HepG2 (cell line): Measurements from ENCODE around the gene NPBWR2. TPM values are rescaled to one million over a fixed set of nuclear protein-coding genes. Genes with fewer than 3 reads are reported as not detected.

Experiments
- GATAD2A ChIP-seq: IDR thresholded peaks from 2 replicates; pipeline ENCODE4 v1.6.1; 2016
- HNF4A ChIP-seq: sonication (generic); formaldehyde crosslinking; IDR thresholded peaks from 2 replicates; pipeline ENCODE4 v1.4.0; 2020; ENCODE audit warnings: missing genetic modification reagents
- NR3C1 ChIP-seq: sonication (generic); formaldehyde crosslinking; IDR thresholded peaks from 2 replicates; pipeline ENCODE4 v1.4.0; 2020; ENCODE audit warnings: missing genetic modification reagents
- PHF8 ChIP-seq: sonication (generic); formaldehyde crosslinking; IDR thresholded peaks from 2 replicates; pipeline ENCODE4 v1.5.0; 2020; ENCODE audit warnings: missing genetic modification reagents
- POGZ ChIP-seq: sonication (generic); formaldehyde crosslinking; IDR thresholded peaks from 2 replicates; pipeline ENCODE4 v1.4.0; 2020; ENCODE audit warnings: mild to moderate bottlenecking, missing genetic modification reagents
- SAFB2 ChIP-seq: sonication (generic); formaldehyde crosslinking; IDR thresholded peaks from 2 replicates; pipeline ENCODE4 v1.5.1; 2020; ENCODE audit warnings: missing genetic modification reagents, low read depth, mild to moderate bottlenecking, borderline replicate concordance
- ZNF143 ChIP-seq: sonication (generic); formaldehyde crosslinking; IDR thresholded peaks from 2 replicates; pipeline ENCODE4 v1.4.0; 2020; ENCODE audit warnings: missing genetic modification reagents
- ZNF484 ChIP-seq: sonication (generic); formaldehyde crosslinking; IDR thresholded peaks from 2 replicates; pipeline ENCODE4 v1.5.1; 2020; ENCODE audit warnings: mild to moderate bottlenecking, low read depth, missing genetic modification reagents, borderline replicate concordance
- ZNF790 ChIP-seq: sonication (generic); formaldehyde crosslinking; IDR thresholded peaks from 2 replicates; pipeline ENCODE4 v1.8.0; 2022; ENCODE audit warnings: missing genetic modification reagents, mild to moderate bottlenecking, borderline replicate concordance
- ZSCAN25 ChIP-seq: sonication (generic); formaldehyde crosslinking; IDR thresholded peaks from 2 replicates; pipeline ENCODE4 v1.8.0; 2022; ENCODE audit warnings: mild to moderate bottlenecking, missing genetic modification reagents
- polyA plus RNA-seq, 8 experiments: library from polyadenylated mRNA; depleted of rRNA in 3 of 8; stranded (reverse) in 7 of 8; unstranded in 1 of 8; fragments of >200 nt; fragmentation: Illumina TruSeq in 4 of 8; extraction: Trizol in 4 of 8; gene quantifications; 2 replicates each; pipeline versions ENCODE4 v1.2.1 to v1.2.3, GENCODE V29; 2011 to 2016; ENCODE audit warnings: low read depth in 4 of 8, missing spikeins in 1 of 8, mixed read lengths in 1 of 8; ENCODE audit not compliant: insufficient read depth in 1 of 8
- total RNA-seq, 5 experiments: library from RNA; depleted of rRNA; stranded (reverse); fragments of >200 nt; fragmentation: Illumina TruSeq; extraction: Trizol; gene quantifications; 2 replicates each; pipeline ENCODE4 v1.2.3, GENCODE V29; 2016; ENCODE audit warnings: low read depth in 1 of 5
- TF ChIP-seq, protein P1 (sequence below): IDR thresholded peaks from 2 replicates; pipeline ENCODE4 v1.6.1; 2012; ENCODE audit warnings: inconsistent platforms
- TF ChIP-seq, protein P2 (sequence below): sonication (generic); formaldehyde crosslinking; IDR thresholded peaks from 2 replicates; pipeline ENCODE4 v1.9.0; 2021; ENCODE audit warnings: missing genetic modification reagents, mild to moderate bottlenecking, borderline replicate concordance
- TF ChIP-seq, protein P3 (sequence below): sonication (generic); formaldehyde crosslinking; IDR thresholded peaks from 2 replicates; pipeline ENCODE4 v1.4.0; 2020; ENCODE audit warnings: mild to moderate bottlenecking, missing genetic modification reagents
- TF ChIP-seq, protein P4 (sequence below): sonication (generic); formaldehyde crosslinking; IDR thresholded peaks from 2 replicates; pipeline ENCODE4 v1.4.0; 2020; ENCODE audit warnings: mild to moderate bottlenecking, missing genetic modification reagents
- TF ChIP-seq, protein P5 (sequence below): sonication (generic); formaldehyde crosslinking; IDR thresholded peaks from 2 replicates; pipeline ENCODE4 v1.4.0; 2020; ENCODE audit warnings: mild to moderate bottlenecking, missing genetic modification reagents
- TF ChIP-seq, protein P6 (sequence below): IDR thresholded peaks from 2 replicates; pipeline ENCODE4 v1.6.1; 2012; ENCODE audit warnings: low read length, improper control_type of control experiment
- TF ChIP-seq, protein P7 (sequence below): sonication (generic); formaldehyde crosslinking; IDR thresholded peaks from 2 replicates; pipeline ENCODE4 v1.5.0; 2020; ENCODE audit warnings: mild to moderate bottlenecking, missing genetic modification reagents

The NPBWR2 gene
- total and polyA plus RNA-seq, 2 of the 13 experiments (the other 11 are each of a cell fraction or from before 2014, with no cell fraction given) = not detected

DNA sequence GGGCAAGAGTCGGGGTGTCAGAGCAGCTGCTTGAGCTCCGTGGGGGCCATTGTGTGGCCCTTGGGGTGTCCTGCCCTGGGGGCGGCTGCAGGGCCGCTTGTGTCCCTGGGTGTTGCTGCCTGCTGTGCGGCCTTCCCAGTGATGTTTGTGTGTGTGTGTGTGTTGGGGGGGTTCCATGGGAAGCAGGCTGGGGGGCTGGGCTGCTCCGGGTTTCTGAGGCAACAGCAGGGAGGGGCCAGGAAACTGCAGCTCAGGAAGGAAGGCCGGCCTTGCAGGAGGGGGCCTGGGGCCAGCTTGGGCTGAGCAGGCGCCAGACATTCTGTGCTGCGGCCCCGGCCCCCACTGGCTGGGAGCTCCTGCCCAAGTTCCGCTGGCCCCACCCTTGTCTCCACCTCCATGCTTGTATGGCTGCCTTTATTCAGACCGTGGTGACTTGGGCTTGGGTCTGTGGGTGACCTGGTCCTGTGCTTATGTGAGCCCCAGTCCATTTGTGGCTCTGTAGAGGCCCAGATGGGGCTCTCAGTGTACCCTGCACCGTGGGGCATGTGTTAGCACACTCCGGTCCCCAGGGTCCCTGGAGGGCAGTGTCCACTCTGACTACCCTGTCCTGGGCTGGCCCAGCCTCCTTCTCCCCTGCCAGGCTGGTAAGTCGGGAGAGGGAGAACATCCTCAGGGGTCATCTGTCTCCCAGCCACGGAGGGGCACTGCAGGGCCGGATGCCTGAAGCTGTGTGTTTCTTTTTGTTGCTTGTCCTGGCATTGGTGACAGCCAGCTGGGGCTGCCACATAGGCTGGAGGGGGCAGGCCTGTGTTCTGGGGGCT lies 53.3 kb downstream of the NPBWR2 start (continued):
- TF ChIP-seq GATAD2A (CRISPR knock-in tag) (peak; percentile 85), ZNF790 (CRISPR knock-in tag) (no peak), SAFB2 (no peak; the same call in 1 of the 2 replicates), ZNF143 (CRISPR knock-in tag) (peak; percentile 57), NR3C1 (CRISPR knock-in tag) (no peak), ZSCAN25 (peak; percentile 82; the same call in 1 of the 2 replicates), POGZ (CRISPR knock-in tag) (peak; percentile 53; the same call in 1 of the 2 replicates), PHF8 (peak; percentile 71), HNF4A (CRISPR knock-in tag) (peak; percentile 84), ZNF484 (CRISPR knock-in tag) (no peak)
- TF ChIP-seq, protein P1, sequence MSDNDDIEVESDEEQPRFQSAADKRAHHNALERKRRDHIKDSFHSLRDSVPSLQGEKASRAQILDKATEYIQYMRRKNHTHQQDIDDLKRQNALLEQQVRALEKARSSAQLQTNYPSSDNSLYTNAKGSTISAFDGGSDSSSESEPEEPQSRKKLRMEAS = peak; percentile 59
- TF ChIP-seq, protein P2, sequence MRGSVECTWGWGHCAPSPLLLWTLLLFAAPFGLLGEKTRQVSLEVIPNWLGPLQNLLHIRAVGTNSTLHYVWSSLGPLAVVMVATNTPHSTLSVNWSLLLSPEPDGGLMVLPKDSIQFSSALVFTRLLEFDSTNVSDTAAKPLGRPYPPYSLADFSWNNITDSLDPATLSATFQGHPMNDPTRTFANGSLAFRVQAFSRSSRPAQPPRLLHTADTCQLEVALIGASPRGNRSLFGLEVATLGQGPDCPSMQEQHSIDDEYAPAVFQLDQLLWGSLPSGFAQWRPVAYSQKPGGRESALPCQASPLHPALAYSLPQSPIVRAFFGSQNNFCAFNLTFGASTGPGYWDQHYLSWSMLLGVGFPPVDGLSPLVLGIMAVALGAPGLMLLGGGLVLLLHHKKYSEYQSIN (CRISPR knock-in tag) = no peak
- TF ChIP-seq, protein P3, sequence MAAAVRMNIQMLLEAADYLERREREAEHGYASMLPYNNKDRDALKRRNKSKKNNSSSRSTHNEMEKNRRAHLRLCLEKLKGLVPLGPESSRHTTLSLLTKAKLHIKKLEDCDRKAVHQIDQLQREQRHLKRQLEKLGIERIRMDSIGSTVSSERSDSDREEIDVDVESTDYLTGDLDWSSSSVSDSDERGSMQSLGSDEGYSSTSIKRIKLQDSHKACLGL = peak; percentile 81
- TF ChIP-seq, protein P4, sequence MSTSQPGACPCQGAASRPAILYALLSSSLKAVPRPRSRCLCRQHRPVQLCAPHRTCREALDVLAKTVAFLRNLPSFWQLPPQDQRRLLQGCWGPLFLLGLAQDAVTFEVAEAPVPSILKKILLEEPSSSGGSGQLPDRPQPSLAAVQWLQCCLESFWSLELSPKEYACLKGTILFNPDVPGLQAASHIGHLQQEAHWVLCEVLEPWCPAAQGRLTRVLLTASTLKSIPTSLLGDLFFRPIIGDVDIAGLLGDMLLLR (CRISPR knock-in tag) = peak; percentile 38; the same call in 1 of the 2 replicates
- TF ChIP-seq, protein P5, sequence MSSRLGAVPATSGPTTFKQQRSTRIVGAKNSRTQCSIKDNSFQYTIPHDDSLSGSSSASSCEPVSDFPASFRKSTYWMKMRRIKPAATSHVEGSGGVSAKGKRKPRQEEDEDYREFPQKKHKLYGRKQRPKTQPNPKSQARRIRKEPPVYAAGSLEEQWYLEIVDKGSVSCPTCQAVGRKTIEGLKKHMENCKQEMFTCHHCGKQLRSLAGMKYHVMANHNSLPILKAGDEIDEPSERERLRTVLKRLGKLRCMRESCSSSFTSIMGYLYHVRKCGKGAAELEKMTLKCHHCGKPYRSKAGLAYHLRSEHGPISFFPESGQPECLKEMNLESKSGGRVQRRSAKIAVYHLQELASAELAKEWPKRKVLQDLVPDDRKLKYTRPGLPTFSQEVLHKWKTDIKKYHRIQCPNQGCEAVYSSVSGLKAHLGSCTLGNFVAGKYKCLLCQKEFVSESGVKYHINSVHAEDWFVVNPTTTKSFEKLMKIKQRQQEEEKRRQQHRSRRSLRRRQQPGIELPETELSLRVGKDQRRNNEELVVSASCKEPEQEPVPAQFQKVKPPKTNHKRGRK = 0 out of 2 replicates have a peak, but pooled peaks have one; percentile 17
- TF ChIP-seq, protein P6, sequence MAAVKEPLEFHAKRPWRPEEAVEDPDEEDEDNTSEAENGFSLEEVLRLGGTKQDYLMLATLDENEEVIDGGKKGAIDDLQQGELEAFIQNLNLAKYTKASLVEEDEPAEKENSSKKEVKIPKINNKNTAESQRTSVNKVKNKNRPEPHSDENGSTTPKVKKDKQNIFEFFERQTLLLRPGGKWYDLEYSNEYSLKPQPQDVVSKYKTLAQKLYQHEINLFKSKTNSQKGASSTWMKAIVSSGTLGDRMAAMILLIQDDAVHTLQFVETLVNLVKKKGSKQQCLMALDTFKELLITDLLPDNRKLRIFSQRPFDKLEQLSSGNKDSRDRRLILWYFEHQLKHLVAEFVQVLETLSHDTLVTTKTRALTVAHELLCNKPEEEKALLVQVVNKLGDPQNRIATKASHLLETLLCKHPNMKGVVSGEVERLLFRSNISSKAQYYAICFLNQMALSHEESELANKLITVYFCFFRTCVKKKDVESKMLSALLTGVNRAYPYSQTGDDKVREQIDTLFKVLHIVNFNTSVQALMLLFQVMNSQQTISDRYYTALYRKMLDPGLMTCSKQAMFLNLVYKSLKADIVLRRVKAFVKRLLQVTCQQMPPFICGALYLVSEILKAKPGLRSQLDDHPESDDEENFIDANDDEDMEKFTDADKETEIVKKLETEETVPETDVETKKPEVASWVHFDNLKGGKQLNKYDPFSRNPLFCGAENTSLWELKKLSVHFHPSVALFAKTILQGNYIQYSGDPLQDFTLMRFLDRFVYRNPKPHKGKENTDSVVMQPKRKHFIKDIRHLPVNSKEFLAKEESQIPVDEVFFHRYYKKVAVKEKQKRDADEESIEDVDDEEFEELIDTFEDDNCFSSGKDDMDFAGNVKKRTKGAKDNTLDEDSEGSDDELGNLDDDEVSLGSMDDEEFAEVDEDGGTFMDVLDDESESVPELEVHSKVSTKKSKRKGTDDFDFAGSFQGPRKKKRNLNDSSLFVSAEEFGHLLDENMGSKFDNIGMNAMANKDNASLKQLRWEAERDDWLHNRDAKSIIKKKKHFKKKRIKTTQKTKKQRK = no peak
- TF ChIP-seq, protein P7, sequence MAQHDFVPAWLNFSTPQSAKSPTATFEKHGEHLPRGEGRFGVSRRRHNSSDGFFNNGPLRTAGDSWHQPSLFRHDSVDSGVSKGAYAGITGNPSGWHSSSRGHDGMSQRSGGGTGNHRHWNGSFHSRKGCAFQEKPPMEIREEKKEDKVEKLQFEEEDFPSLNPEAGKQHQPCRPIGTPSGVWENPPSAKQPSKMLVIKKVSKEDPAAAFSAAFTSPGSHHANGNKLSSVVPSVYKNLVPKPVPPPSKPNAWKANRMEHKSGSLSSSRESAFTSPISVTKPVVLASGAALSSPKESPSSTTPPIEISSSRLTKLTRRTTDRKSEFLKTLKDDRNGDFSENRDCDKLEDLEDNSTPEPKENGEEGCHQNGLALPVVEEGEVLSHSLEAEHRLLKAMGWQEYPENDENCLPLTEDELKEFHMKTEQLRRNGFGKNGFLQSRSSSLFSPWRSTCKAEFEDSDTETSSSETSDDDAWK (CRISPR knock-in tag) = no peak
